Smooth muscle cell (in vitro differentiated cells): ENCODE measurements around the gene TRMT1. TPM values are rescaled to one million over a fixed set of nuclear protein-coding genes. Genes with fewer than 3 reads are reported as not detected.

ENCODE experiments used
- DNase-seq: peaks from one replicate; lab custom pipeline; 2025; ENCODE audit not compliant: unreplicated experiment; lab: John Stamatoyannopoulos, UW
- H2AFZ ChIP-seq: fragments of 200-600 bp; sonication (generic); 2 replicates; pipeline ENCODE4 v1.6.0; 2016; ENCODE audit warnings: antibody characterized with exemption, low read depth, mild to moderate bottlenecking
- H3F3A ChIP-seq: fragments of 200-600 bp; sonication (generic); 2 replicates; pipeline ENCODE4 v1.6.0; 2017; ENCODE audit warnings: antibody characterized with exemption, low read depth
- H3K27ac ChIP-seq: fragments of 200-600 bp; sonication (generic); 2 replicates; pipeline ENCODE4 v1.5.1; 2016; ENCODE audit warnings: low read depth, mild to moderate bottlenecking
- H3K27me3 ChIP-seq: fragments of 200-600 bp; sonication (generic); 2 replicates; pipeline ENCODE4 v1.6.1; 2016; ENCODE audit warnings: low read depth, mild to moderate bottlenecking
- H3K36me3 ChIP-seq: fragments of 200-600 bp; sonication (generic); 2 replicates; pipeline ENCODE4 v1.5.1; 2016; ENCODE audit warnings: low read depth
- H3K4me1 ChIP-seq: fragments of 200-600 bp; sonication (generic); 2 replicates; pipeline ENCODE4 v1.5.1; 2016; ENCODE audit warnings: low read depth
- H3K4me2 ChIP-seq: fragments of 200-600 bp; sonication (generic); 2 replicates; pipeline ENCODE4 v1.6.0; 2016; ENCODE audit warnings: mild to moderate bottlenecking
- H3K4me3 ChIP-seq: fragments of 200-600 bp; sonication (generic); 2 replicates; pipeline ENCODE4 v1.5.1; 2016; ENCODE audit warnings: mild to moderate bottlenecking
- H3K79me2 ChIP-seq: fragments of 200-600 bp; sonication (generic); 2 replicates; pipeline ENCODE4 v1.6.0; 2016; ENCODE audit warnings: low read depth, mild to moderate bottlenecking
- H3K9ac ChIP-seq: fragments of 200-600 bp; sonication (generic); 2 replicates; pipeline ENCODE4 v1.6.0; 2016; ENCODE audit warnings: low read depth
- H3K9me3 ChIP-seq: fragments of 200-600 bp; sonication (generic); replicated peaks from 2 replicates; pipeline ENCODE4 v1.5.1; 2016; ENCODE audit warnings: low read depth
- H4K20me1 ChIP-seq: fragments of 200-600 bp; sonication (generic); 2 replicates; pipeline ENCODE4 v1.6.0; 2016; ENCODE audit warnings: low read depth
- WGBS: methylation state at CpG from one replicate; pipeline ENCODE4 v1.1.7; 2016; ENCODE audit warnings: low lambda C conversion rate; 5-methylcytosine and 5-hydroxymethylcytosine counted together
- polyA plus RNA-seq: library from polyadenylated mRNA; unstranded; fragments of >200 nt; fragmentation: Nextera tagmentation; extraction: Ambion mirVana; gene quantifications from 2 replicates; pipeline ENCODE4 v1.2.1, GENCODE V29; 2016
- total RNA-seq: library from RNA; depleted of rRNA; stranded (reverse); fragments of >200 nt; gene quantifications from 2 replicates; pipeline ENCODE4 v1.2.3, GENCODE V29; 2014
- TF ChIP-seq, protein P1 (sequence below): fragments of 200-600 bp; sonication (generic); IDR thresholded peaks from 2 replicates; pipeline ENCODE4 v1.5.1; 2017; ENCODE audit warnings: borderline replicate concordance, mild to moderate bottlenecking, antibody characterized with exemption; ENCODE audit not compliant: insufficient read depth, poor library complexity, severe bottlenecking

Gene TRMT1
- total and polyA plus RNA-seq, 2 experiments from 2014 or later, result 21.9 to 37.4 TPM

DNA sequence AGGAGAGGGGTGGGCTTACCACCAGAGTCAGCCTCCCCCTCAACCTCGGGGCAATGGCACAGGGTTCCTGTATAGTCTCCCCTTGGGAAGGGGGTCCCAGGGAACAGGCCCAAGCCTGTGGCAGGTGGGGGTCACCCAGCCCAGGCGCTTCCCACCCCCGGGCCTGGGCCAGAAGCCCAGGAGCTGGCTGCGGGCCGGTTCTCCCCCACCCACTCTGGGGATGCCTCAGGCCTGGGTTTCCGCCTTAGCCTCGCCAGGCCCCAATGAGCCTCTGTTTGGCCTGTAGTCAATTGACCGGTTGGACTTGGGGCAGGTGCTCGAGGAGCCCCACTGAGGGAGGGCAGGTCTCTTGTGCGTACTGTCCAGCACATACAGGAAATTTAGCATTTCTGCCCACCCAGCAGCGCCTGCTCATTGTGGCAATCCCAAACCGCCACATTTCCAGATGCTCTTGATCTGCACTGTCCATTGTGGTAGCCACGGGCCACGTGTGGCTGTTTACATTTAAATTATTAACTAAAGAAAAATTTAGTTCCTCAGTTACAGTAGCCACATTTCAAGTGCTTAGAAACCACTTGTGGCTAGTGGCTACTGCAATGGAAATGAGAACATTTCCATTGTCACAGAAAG lies 23.8 kb downstream of the TRMT1 start:
- Histone ChIP-seq H3K27ac (no peak overlapping the region), H3K36me3 (no peaks in the 10 kb centered on the region), H3K9me3 (no peaks in the 10 kb centered on the region), H3K27me3 (peaks cover 33% of the 10 kb centered on the region), H4K20me1 (peaks cover 11% of the 10 kb centered on the region), H3K4me2 (no peak overlapping the region), H3K9ac (no peak overlapping the region), H3K4me3 (no peak overlapping the region), H3K79me2 (no peaks in the 10 kb centered on the region), H2AFZ (no peak overlapping the region), H3K4me1 (peaks cover 35% of the 10 kb centered on the region), H3F3A (peaks cover 4% of the 10 kb centered on the region)
- TF ChIP-seq, protein P1, sequence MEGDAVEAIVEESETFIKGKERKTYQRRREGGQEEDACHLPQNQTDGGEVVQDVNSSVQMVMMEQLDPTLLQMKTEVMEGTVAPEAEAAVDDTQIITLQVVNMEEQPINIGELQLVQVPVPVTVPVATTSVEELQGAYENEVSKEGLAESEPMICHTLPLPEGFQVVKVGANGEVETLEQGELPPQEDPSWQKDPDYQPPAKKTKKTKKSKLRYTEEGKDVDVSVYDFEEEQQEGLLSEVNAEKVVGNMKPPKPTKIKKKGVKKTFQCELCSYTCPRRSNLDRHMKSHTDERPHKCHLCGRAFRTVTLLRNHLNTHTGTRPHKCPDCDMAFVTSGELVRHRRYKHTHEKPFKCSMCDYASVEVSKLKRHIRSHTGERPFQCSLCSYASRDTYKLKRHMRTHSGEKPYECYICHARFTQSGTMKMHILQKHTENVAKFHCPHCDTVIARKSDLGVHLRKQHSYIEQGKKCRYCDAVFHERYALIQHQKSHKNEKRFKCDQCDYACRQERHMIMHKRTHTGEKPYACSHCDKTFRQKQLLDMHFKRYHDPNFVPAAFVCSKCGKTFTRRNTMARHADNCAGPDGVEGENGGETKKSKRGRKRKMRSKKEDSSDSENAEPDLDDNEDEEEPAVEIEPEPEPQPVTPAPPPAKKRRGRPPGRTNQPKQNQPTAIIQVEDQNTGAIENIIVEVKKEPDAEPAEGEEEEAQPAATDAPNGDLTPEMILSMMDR, result no peak
- 95% methylated on average over 14 of the region's 14 CpGs for WGBS
- no peak for DNase-seq

DNA sequence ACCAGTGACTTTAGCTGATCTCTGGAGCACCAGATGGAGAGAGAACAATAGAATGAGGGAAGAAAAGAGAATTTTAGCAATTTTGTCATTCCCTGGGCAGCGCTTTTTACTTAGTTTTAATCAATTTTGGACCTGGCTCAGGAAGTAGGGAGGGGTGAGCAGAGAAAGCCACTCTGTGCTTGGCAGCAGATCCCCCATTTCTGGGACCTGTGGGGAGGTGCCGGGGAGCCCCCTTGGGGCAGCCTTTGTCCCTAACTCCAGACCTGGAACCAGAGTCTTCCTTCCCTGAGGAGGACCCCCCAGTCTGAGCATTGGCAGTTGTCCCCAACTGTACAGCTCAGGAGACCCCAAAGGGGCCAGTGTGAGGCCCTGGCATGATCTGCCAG lies 24.4 kb downstream of the TRMT1 start:
- peak overlapping the region; percentile 67 for H3K27ac ChIP-seq
- H3K27me3 ChIP-seq, result peaks cover 27% of the 10 kb centered on the region
- peaks cover 4% of the 10 kb centered on the region for H3F3A ChIP-seq
- TF ChIP-seq, protein P1, result no peak
- DNase-seq, result no peak
- H3K4me1 ChIP-seq, result peaks cover 31% of the 10 kb centered on the region
- H3K4me2 ChIP-seq, result peak overlapping the region; percentile 80
- H3K4me3 ChIP-seq, result no peak overlapping the region
- H3K79me2 ChIP-seq, result no peaks in the 10 kb centered on the region
- no peak overlapping the region for H2AFZ ChIP-seq
- H3K9me3 ChIP-seq, result no peaks in the 10 kb centered on the region
- H3K9ac ChIP-seq, result peak overlapping the region; percentile 64
- 93% methylated on average over 2 of the region's 2 CpGs for WGBS
- H3K36me3 ChIP-seq, result no peaks in the 10 kb centered on the region
- peaks cover 8% of the 10 kb centered on the region for H4K20me1 ChIP-seq

DNA sequence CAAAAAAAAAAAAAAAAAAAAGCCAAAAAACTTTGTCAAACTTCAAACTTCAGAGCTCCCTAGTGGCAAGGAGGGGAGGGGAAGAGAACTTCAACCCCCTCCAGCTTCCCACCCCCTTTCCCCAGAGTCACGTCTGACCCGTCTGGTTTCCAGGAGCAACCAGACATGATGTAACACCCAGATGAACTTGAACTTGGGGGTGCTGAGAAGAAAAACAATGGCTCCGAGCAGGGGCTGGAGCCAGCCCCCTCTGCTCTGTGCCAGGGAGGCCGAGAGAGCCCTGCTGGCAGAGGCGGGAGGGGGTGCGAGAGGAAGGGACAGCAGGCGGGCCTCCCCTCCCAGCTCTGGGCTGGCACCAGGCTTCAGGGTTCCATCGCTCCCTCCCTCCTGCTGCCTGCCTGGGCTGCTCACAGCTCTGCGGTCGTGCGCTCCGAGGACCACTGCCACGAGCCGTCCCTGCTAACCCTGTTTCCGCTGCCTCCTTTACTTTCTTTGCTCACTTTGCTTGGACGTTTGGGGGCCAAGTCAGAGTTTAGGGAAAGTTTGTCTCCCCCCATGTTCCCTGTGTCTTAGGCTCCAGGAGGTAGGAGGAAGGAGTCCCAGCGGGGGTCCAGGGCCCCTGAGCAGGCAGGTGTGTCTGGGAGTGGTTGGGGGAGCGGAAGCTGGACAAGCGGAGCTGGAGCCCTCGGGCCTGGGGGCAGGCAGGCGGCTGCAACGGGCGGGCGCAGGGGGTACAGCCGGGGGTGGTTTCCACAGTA lies 25.0 kb downstream of the TRMT1 start:
- H4K20me1 ChIP-seq, result peaks cover 2% of the 10 kb centered on the region
- no peaks in the 10 kb centered on the region for H3K36me3 ChIP-seq
- H2AFZ ChIP-seq, result peak overlapping the region; percentile 78
- TF ChIP-seq, protein P1, result no peak
- H3K4me3 ChIP-seq, result no peak overlapping the region
- H3K4me1 ChIP-seq, result peaks cover 26% of the 10 kb centered on the region
- peak overlapping the region; percentile 80 for H3K4me2 ChIP-seq
- peaks cover 4% of the 10 kb centered on the region for H3F3A ChIP-seq
- no peaks in the 10 kb centered on the region for H3K9me3 ChIP-seq
- peak overlapping the region; percentile 64 for H3K9ac ChIP-seq
- DNase-seq, result no peak
- WGBS, result 25% methylated on average over 24 of the region's 25 CpGs
- peaks cover 22% of the 10 kb centered on the region for H3K27me3 ChIP-seq
- peak overlapping the region; percentile 67 for H3K27ac ChIP-seq
- H3K79me2 ChIP-seq, result no peaks in the 10 kb centered on the region
